ENCODE data around the gene LIN54. TPM values are rescaled to one million over a fixed set of nuclear protein-coding genes. Genes with fewer than 3 reads are reported as not detected.

Gene LIN54
- polyA plus RNA-seq, 1 of the 3 experiments (the other 2 are of a cell fraction): 6.4 TPM

- TF ChIP-seq RFX5 (IDR thresholded peaks at IDR 0.05; ENCODE audit: low read length): no peak
- TF ChIP-seq TEAD4 (IDR thresholded peaks at IDR 0.05; ENCODE audit: borderline replicate concordance, insufficient read depth): 0 out of 2 replicates have a peak, but pooled peaks have one; percentile 7
- no peak for TF ChIP-seq FOXJ3 (CRISPR knock-in tag; IDR thresholded peaks at IDR 0.05)
- no peak for TF ChIP-seq EZH2phosphoT487 (IDR thresholded peaks at IDR 0.05; ENCODE audit: borderline replicate concordance, low read depth)
- no peak for TF ChIP-seq MEF2A (IDR thresholded peaks at IDR 0.05; ENCODE audit: borderline replicate concordance, low read depth)
- no peak for TF ChIP-seq PBX3 (IDR thresholded peaks at IDR 0.05)
- no peak for TF ChIP-seq SMC3 (IDR thresholded peaks at IDR 0.05; ENCODE audit: low read depth, low read length)
- no peak for TF ChIP-seq FOSL2 (IDR thresholded peaks at IDR 0.05; ENCODE audit: borderline replicate concordance, low read depth)
- TF ChIP-seq USF2 (IDR thresholded peaks at IDR 0.05; ENCODE audit: borderline replicate concordance, low read depth, low read length): no peak
- no peak for TF ChIP-seq IRF3 (IDR thresholded peaks at IDR 0.05; ENCODE audit: low read depth, low read length)
- TF ChIP-seq ZBTB33 (IDR thresholded peaks at IDR 0.05; ENCODE audit: borderline replicate concordance, low read depth): 0 out of 2 replicates have a peak, but pooled peaks have one; percentile 9
- no peak for TF ChIP-seq RAD21 (IDR thresholded peaks at IDR 0.05; ENCODE audit: low read length)
- no peak; the same call in 1 of the 2 replicates for TF ChIP-seq JUND (IDR thresholded peaks at IDR 0.05)
- no peak; the same call in 1 of the 2 replicates for TF ChIP-seq SIN3A (IDR thresholded peaks at IDR 0.05; ENCODE audit: borderline replicate concordance, low read depth, low read length)
- TF ChIP-seq GATA2 (CRISPR knock-in tag; IDR thresholded peaks at IDR 0.05): no peak
- peak; percentile 94 for TF ChIP-seq MAX (IDR thresholded peaks at IDR 0.05; ENCODE audit: low read depth)
- no peak for TF ChIP-seq USF1 (IDR thresholded peaks at IDR 0.05; ENCODE audit: borderline replicate concordance, low read depth)
- peak; percentile 13; the same call in 1 of the 2 replicates for TF ChIP-seq RCOR1 (IDR thresholded peaks at IDR 0.05; ENCODE audit: low read length)
- 0 out of 2 replicates have a peak, but pooled peaks have one; percentile 26 for TF ChIP-seq FOXM1 (IDR thresholded peaks at IDR 0.05; ENCODE audit: low read depth)
- TF ChIP-seq ELF1 (IDR thresholded peaks at IDR 0.05): peak; percentile 97
- TF ChIP-seq MXI1 (IDR thresholded peaks at IDR 0.05; ENCODE audit: low read depth, low read length): peak; percentile 98
Observed at GRCh38 chr4:82890901-82891706, 119.5 kb downstream of the LIN54 start, which contains the start of gene SEC31A (continued).
